SK-N-SH (cell line): ENCODE measurements around the gene CYP27A1.

ENCODE experiments used
- CTCF ChIP-seq: fragments of 200-600 bp; sonication (generic); IDR thresholded peaks from 2 replicates; pipeline ENCODE4 v1.6.1; 2017; ENCODE audit warnings: antibody characterized with exemption, mild to moderate bottlenecking, moderate library complexity
- EP300 ChIP-seq, 2 experiments: IDR thresholded peaks; 2 replicates each; pipeline versions ENCODE4 v1.4.0 to v1.6.1; 2012; ENCODE audit warnings: borderline replicate concordance in 1 of 2, low read depth in 1 of 2, low read length in 1 of 2
- EZH2phosphoT487 ChIP-seq: fragments of 200-600 bp; sonication (generic); IDR thresholded peaks from 2 replicates; pipeline ENCODE4 v1.6.1; 2017; ENCODE audit warnings: low read depth, mixed run types, mild to moderate bottlenecking, antibody characterized with exemption, moderate library complexity, borderline replicate concordance
- FOXM1 ChIP-seq: IDR thresholded peaks from 2 replicates; pipeline ENCODE4 v1.4.0; 2012; ENCODE audit warnings: low read depth, mild to moderate bottlenecking
- GABPA ChIP-seq: IDR thresholded peaks from 2 replicates; pipeline ENCODE4 v1.4.0; 2012; ENCODE audit warnings: low read depth, mild to moderate bottlenecking
- NRF1 ChIP-seq: IDR thresholded peaks from 2 replicates; pipeline ENCODE4 v1.6.1; 2012; ENCODE audit warnings: low read depth, mild to moderate bottlenecking, low read length
- POLR2AphosphoS5 ChIP-seq: IDR thresholded peaks from 2 replicates; pipeline ENCODE4 v1.6.1; 2012; ENCODE audit warnings: low read depth, low read length
- SMC3 ChIP-seq: IDR thresholded peaks from 2 replicates; pipeline ENCODE4 v1.6.1; 2012; ENCODE audit warnings: low read depth, low read length, improper control_type of control experiment
- TAF1 ChIP-seq: IDR thresholded peaks from 2 replicates; pipeline ENCODE4 v1.6.1; 2012; ENCODE audit warnings: low read depth, mild to moderate bottlenecking, low read length, moderate library complexity, borderline replicate concordance
- TF ChIP-seq, protein P1 (sequence below): IDR thresholded peaks from 2 replicates; pipeline ENCODE4 v1.4.0; 2012; ENCODE audit warnings: low read depth
- TF ChIP-seq, protein P2 (sequence below): IDR thresholded peaks from 2 replicates; pipeline ENCODE4 v1.4.0; 2012; ENCODE audit warnings: low read depth, borderline replicate concordance

- TF ChIP-seq POLR2AphosphoS5 (no peak), GABPA (no peak), EZH2phosphoT487 (no peak), TAF1 (no peak), NRF1 (no peak), FOXM1 (no peak), SMC3 (no peak), CTCF (no peak), EP300 (IDR thresholded peaks at IDR 0.05; ENCODE audit: borderline replicate concordance in 1 of 2, low read depth in 1 of 2, low read length in 1 of 2) (no peak)
- TF ChIP-seq, protein P1, sequence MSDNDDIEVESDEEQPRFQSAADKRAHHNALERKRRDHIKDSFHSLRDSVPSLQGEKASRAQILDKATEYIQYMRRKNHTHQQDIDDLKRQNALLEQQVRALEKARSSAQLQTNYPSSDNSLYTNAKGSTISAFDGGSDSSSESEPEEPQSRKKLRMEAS = no peak
- TF ChIP-seq, protein P2, sequence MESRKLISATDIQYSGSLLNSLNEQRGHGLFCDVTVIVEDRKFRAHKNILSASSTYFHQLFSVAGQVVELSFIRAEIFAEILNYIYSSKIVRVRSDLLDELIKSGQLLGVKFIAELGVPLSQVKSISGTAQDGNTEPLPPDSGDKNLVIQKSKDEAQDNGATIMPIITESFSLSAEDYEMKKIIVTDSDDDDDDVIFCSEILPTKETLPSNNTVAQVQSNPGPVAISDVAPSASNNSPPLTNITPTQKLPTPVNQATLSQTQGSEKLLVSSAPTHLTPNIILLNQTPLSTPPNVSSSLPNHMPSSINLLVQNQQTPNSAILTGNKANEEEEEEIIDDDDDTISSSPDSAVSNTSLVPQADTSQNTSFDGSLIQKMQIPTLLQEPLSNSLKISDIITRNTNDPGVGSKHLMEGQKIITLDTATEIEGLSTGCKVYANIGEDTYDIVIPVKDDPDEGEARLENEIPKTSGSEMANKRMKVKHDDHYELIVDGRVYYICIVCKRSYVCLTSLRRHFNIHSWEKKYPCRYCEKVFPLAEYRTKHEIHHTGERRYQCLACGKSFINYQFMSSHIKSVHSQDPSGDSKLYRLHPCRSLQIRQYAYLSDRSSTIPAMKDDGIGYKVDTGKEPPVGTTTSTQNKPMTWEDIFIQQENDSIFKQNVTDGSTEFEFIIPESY = no peak
Measured at GRCh38 chr2:218831378-218831990, 49.5 kb downstream of the CYP27A1 start, which contains the start of gene PRKAG3.
